ENCODE data around the gene PIGP.

The PIGP gene

GRCh38 chr21:37082375-37082774 is 9.5 kb upstream of the PIGP start:
- Histone ChIP-seq H3K4me1 (ENCODE audit: insufficient read depth, low read length, severe bottlenecking) (peaks cover 35% of the 10 kb centered on the region), H3K27ac (ENCODE audit: low read depth, low read length, poor library complexity, severe bottlenecking) (no peak overlapping the region), H2AFZ (ENCODE audit: low read length) (no peak overlapping the region), H3K4me3 (ENCODE audit: low read depth, low read length, poor library complexity, severe bottlenecking) (no peak overlapping the region), H3K27me3 (ENCODE audit: insufficient read depth, low read length) (no peaks in the 10 kb centered on the region), H3K9ac (ENCODE audit: low read length) (no peak overlapping the region), H3K9me3 (ENCODE audit: low read length) (no peaks in the 10 kb centered on the region), H3K36me3 (ENCODE audit: insufficient read depth, low read length) (peaks cover 1% of the 10 kb centered on the region; the same call in 1 of the 2 replicates), H3K4me2 (ENCODE audit: low read length) (no peak overlapping the region), H3K79me2 (ENCODE audit: insufficient read depth, low read length) (peaks cover 84% of the 10 kb centered on the region), H4K20me1 (ENCODE audit: insufficient read depth, low read length) (no peaks in the 10 kb centered on the region), H3K9me2 (ENCODE audit: low read depth, low read length) (no peaks in the 10 kb centered on the region), H3F3A (ENCODE audit: insufficient read depth, low read length) (0 out of 2 replicates have a peak, but pooled peaks cover 3% of the 10 kb centered on the region)
- TF ChIP-seq CTCF (IDR thresholded peaks at IDR 0.05; ENCODE audit: low read length) (no peak), EZH2 (IDR thresholded peaks at IDR 0.05; ENCODE audit: borderline replicate concordance, low read length) (no peak)

- Histone ChIP-seq H3K27me3 (ENCODE audit: insufficient read depth, low read length) (no peaks in the 10 kb centered on the region), H4K20me1 (ENCODE audit: insufficient read depth, low read length) (no peaks in the 10 kb centered on the region), H3K9ac (ENCODE audit: low read length) (no peak overlapping the region), H3K79me2 (ENCODE audit: insufficient read depth, low read length) (peaks cover 97% of the 10 kb centered on the region), H3K9me2 (ENCODE audit: low read depth, low read length) (no peaks in the 10 kb centered on the region), H3K27ac (ENCODE audit: low read depth, low read length, poor library complexity, severe bottlenecking) (peak overlapping the region; percentile 52), H3K4me1 (ENCODE audit: insufficient read depth, low read length, severe bottlenecking) (peaks cover 49% of the 10 kb centered on the region), H3K36me3 (ENCODE audit: insufficient read depth, low read length) (no peaks in the 10 kb centered on the region), H2AFZ (ENCODE audit: low read length) (no peak overlapping the region), H3F3A (ENCODE audit: insufficient read depth, low read length) (0 out of 2 replicates have a peak, but pooled peaks cover 6% of the 10 kb centered on the region), H3K9me3 (ENCODE audit: low read length) (no peaks in the 10 kb centered on the region), H3K4me2 (ENCODE audit: low read length) (peak overlapping the region; percentile 8; the same call in 1 of the 2 replicates), H3K4me3 (ENCODE audit: low read depth, low read length, poor library complexity, severe bottlenecking) (no peak overlapping the region)
- no peak for TF ChIP-seq EZH2 (IDR thresholded peaks at IDR 0.05; ENCODE audit: borderline replicate concordance, low read length)
- TF ChIP-seq CTCF (IDR thresholded peaks at IDR 0.05; ENCODE audit: low read length), result peak; percentile 52
Measured at GRCh38 chr21:37079211-37079824, 6.4 kb upstream of the PIGP start.

- Histone ChIP-seq H3K79me2 (ENCODE audit: insufficient read depth, low read length) (peaks cover 86% of the 10 kb centered on the region), H2AFZ (ENCODE audit: low read length) (no peak overlapping the region), H3K36me3 (ENCODE audit: insufficient read depth, low read length) (no peaks in the 10 kb centered on the region), H3K4me3 (ENCODE audit: low read depth, low read length, poor library complexity, severe bottlenecking) (no peak overlapping the region), H3K9ac (ENCODE audit: low read length) (no peak overlapping the region), H3K27me3 (ENCODE audit: insufficient read depth, low read length) (no peaks in the 10 kb centered on the region), H3K4me2 (ENCODE audit: low read length) (no peak overlapping the region), H3K4me1 (ENCODE audit: insufficient read depth, low read length, severe bottlenecking) (peaks cover 43% of the 10 kb centered on the region), H3K9me3 (ENCODE audit: low read length) (no peaks in the 10 kb centered on the region), H4K20me1 (ENCODE audit: insufficient read depth, low read length) (no peaks in the 10 kb centered on the region), H3K27ac (ENCODE audit: low read depth, low read length, poor library complexity, severe bottlenecking) (peak overlapping the region; percentile 41), H3F3A (ENCODE audit: insufficient read depth, low read length) (0 out of 2 replicates have a peak, but pooled peaks cover 6% of the 10 kb centered on the region), H3K9me2 (ENCODE audit: low read depth, low read length) (no peaks in the 10 kb centered on the region)
- TF ChIP-seq EZH2 (IDR thresholded peaks at IDR 0.05; ENCODE audit: borderline replicate concordance, low read length), result no peak
- TF ChIP-seq CTCF (IDR thresholded peaks at IDR 0.05; ENCODE audit: low read length), result no peak
Measured at GRCh38 chr21:37077403-37077802, 4.5 kb upstream of the PIGP start.
